ENCODE results near the gene SLX4IP. TPM values are rescaled to one million over a fixed set of nuclear protein-coding genes. Genes with fewer than 3 reads are reported as not detected.

SLX4IP gene
- total and polyA plus RNA-seq, 2 donors (not counting 1 experiment from before 2014, with no cell fraction given): 1.9 to 8.1 TPM

GRCh38 chr20:10577648-10578047, 142.5 kb downstream of the SLX4IP start:
- H3K4me3 ChIP-seq (replicated peaks in 1 of 4; ENCODE audit: control extremely low read depth in 1 of 4, insufficient read depth in 1 of 4, low read depth in 3 of 4, low read length in 4 of 4): no peak overlapping the region
- no peaks in the 10 kb centered on the region for H3K79me2 ChIP-seq (ENCODE audit: control insufficient read depth, insufficient read depth, low read length)
- no peaks in the 10 kb centered on the region for H3K9me3 ChIP-seq (ENCODE audit: control insufficient read depth, insufficient read depth, low read depth, low read length)
- H3K36me3 ChIP-seq (ENCODE audit: control insufficient read depth, insufficient read depth, low read length): no peaks in the 10 kb centered on the region
- H3K27ac ChIP-seq (ENCODE audit: insufficient read depth, low read length): no peak overlapping the region
- H4K20me1 ChIP-seq (ENCODE audit: control insufficient read depth, extremely low read depth, insufficient read depth, low read length): no peaks in the 10 kb centered on the region
- TF ChIP-seq EZH2 (IDR thresholded peaks at IDR 0.05; ENCODE audit: low read length, missing control alignments) (no peak), CTCF (conservative IDR thresholded peaks at IDR 0.05 in 1 of 2, IDR thresholded peaks at IDR 0.05 in 1 of 2; ENCODE audit: low read depth in 1 of 2, low read length in 2 of 2) (no peak)
- H3K4me2 ChIP-seq (ENCODE audit: extremely low read depth, insufficient read depth, low read length): no peak overlapping the region
- H3K4me1 ChIP-seq (ENCODE audit: control insufficient read depth, extremely low read depth, insufficient read depth, low read length): peaks cover 11% of the 10 kb centered on the region
- H3K27me3 ChIP-seq (ENCODE audit: control insufficient read depth, insufficient read depth, low read length): no peaks in the 10 kb centered on the region
- H2AFZ ChIP-seq (ENCODE audit: low read length): no peak overlapping the region
- DNase-seq (ENCODE audit: low read depth in 2 of 2): no peak
- H3K9ac ChIP-seq (ENCODE audit: insufficient read depth, low read length): no peak overlapping the region

GRCh38 chr20:10578607-10579006, 143.5 kb downstream of the SLX4IP start:
- no peaks in the 10 kb centered on the region for H4K20me1 ChIP-seq (ENCODE audit: control insufficient read depth, extremely low read depth, insufficient read depth, low read length)
- no peak overlapping the region for H3K27ac ChIP-seq (ENCODE audit: insufficient read depth, low read length)
- no peak for TF ChIP-seq CTCF (conservative IDR thresholded peaks at IDR 0.05 in 1 of 2, IDR thresholded peaks at IDR 0.05 in 1 of 2; ENCODE audit: low read depth in 1 of 2, low read length in 2 of 2)
- H2AFZ ChIP-seq (ENCODE audit: low read length): no peak overlapping the region
- no peaks in the 10 kb centered on the region for H3K27me3 ChIP-seq (ENCODE audit: control insufficient read depth, insufficient read depth, low read length)
- H3K4me2 ChIP-seq (ENCODE audit: extremely low read depth, insufficient read depth, low read length): no peak overlapping the region
- no peak overlapping the region for H3K9ac ChIP-seq (ENCODE audit: insufficient read depth, low read length)
- H3K79me2 ChIP-seq (ENCODE audit: control insufficient read depth, insufficient read depth, low read length): no peaks in the 10 kb centered on the region
- H3K9me3 ChIP-seq (ENCODE audit: control insufficient read depth, insufficient read depth, low read depth, low read length): no peaks in the 10 kb centered on the region
- peaks cover 11% of the 10 kb centered on the region for H3K4me1 ChIP-seq (ENCODE audit: control insufficient read depth, extremely low read depth, insufficient read depth, low read length)
- peak; percentile 59 to 92 for DNase-seq (ENCODE audit: low read depth in 2 of 2)
- no peak overlapping the region for H3K4me3 ChIP-seq (replicated peaks in 1 of 4; ENCODE audit: control extremely low read depth in 1 of 4, insufficient read depth in 1 of 4, low read depth in 3 of 4, low read length in 4 of 4)
- H3K36me3 ChIP-seq (ENCODE audit: control insufficient read depth, insufficient read depth, low read length): no peaks in the 10 kb centered on the region

- Histone ChIP-seq H3K36me3 (ENCODE audit: control insufficient read depth, insufficient read depth, low read length) (no peaks in the 10 kb centered on the region), H2AFZ (ENCODE audit: low read length) (no peak overlapping the region), H3K9ac (ENCODE audit: insufficient read depth, low read length) (no peak overlapping the region), H3K4me3 (replicated peaks in 1 of 4; ENCODE audit: control extremely low read depth in 1 of 4, insufficient read depth in 1 of 4, low read depth in 3 of 4, low read length in 4 of 4) (no peak overlapping the region), H3K27me3 (ENCODE audit: control insufficient read depth, insufficient read depth, low read length) (no peaks in the 10 kb centered on the region), H3K4me2 (ENCODE audit: extremely low read depth, insufficient read depth, low read length) (no peak overlapping the region), H3K79me2 (ENCODE audit: control insufficient read depth, insufficient read depth, low read length) (no peaks in the 10 kb centered on the region), H3K9me3 (ENCODE audit: control insufficient read depth, insufficient read depth, low read depth, low read length) (no peaks in the 10 kb centered on the region), H3K4me1 (ENCODE audit: control insufficient read depth, extremely low read depth, insufficient read depth, low read length) (peaks cover 11% of the 10 kb centered on the region), H4K20me1 (ENCODE audit: control insufficient read depth, extremely low read depth, insufficient read depth, low read length) (no peaks in the 10 kb centered on the region), H3K27ac (ENCODE audit: insufficient read depth, low read length) (no peak overlapping the region)
- DNase-seq (ENCODE audit: low read depth in 2 of 2): no peak
- TF ChIP-seq EZH2 (IDR thresholded peaks at IDR 0.05; ENCODE audit: low read length, missing control alignments): no peak
- no peak for TF ChIP-seq CTCF (conservative IDR thresholded peaks at IDR 0.05 in 1 of 2, IDR thresholded peaks at IDR 0.05 in 1 of 2; ENCODE audit: low read depth in 1 of 2, low read length in 2 of 2)
Measured at GRCh38 chr20:10579942-10580341, 144.8 kb downstream of the SLX4IP start.
